Ectodermal cell (in vitro differentiated cells): ENCODE measurements around the gene PCBD1.
A peak's percentile ranks its signal among the peaks of the same experiment; 100 is the strongest.

Experiments
- H3K27ac ChIP-seq: 2 replicates; pipeline ENCODE4 v1.7.0; 2013; ENCODE audit warnings: mild to moderate bottlenecking, low read depth, low read length; ENCODE audit not compliant: insufficient read depth, poor library complexity, severe bottlenecking
- H3K27me3 ChIP-seq: 2 replicates; pipeline ENCODE4 v1.7.0; 2013; ENCODE audit warnings: mild to moderate bottlenecking, low read length; ENCODE audit not compliant: insufficient read depth, control insufficient read depth, poor library complexity, severe bottlenecking
- H3K36me3 ChIP-seq: one replicate; pipeline ENCODE4 v1.7.0; 2013; ENCODE audit warnings: low read length; ENCODE audit not compliant: control insufficient read depth, insufficient read depth
- H3K4me1 ChIP-seq: one replicate; pipeline ENCODE4 v1.7.0; 2013; ENCODE audit warnings: low read length; ENCODE audit not compliant: control insufficient read depth, insufficient read depth
- H3K4me3 ChIP-seq: 2 replicates; pipeline ENCODE4 v1.7.0; 2013; ENCODE audit warnings: low read depth, low read length, control low read depth; ENCODE audit not compliant: insufficient read depth
- H3K9me3 ChIP-seq: 2 replicates; pipeline ENCODE4 v1.7.0; 2013; ENCODE audit warnings: mild to moderate bottlenecking, low read length, moderate library complexity; ENCODE audit not compliant: control insufficient read depth
- WGBS, 2 experiments: methylation state at CpG; one replicate each; pipeline ENCODE4 v1.1.7; 2013; ENCODE audit warnings: missing lambda C conversion rate in 2 of 2; 5-methylcytosine and 5-hydroxymethylcytosine counted together

Gene PCBD1

GRCh38 chr10:70889291-70889690 lies 926 bp upstream of the PCBD1 start:
- Histone ChIP-seq H3K36me3 (no peaks in the 10 kb centered on the region), H3K27ac (no peak overlapping the region), H3K4me1 (peaks cover 4% of the 10 kb centered on the region), H3K27me3 (no peaks in the 10 kb centered on the region), H3K4me3 (no peak overlapping the region), H3K9me3 (no peaks in the 10 kb centered on the region)
- WGBS, 2 experiments: 96 to 98% methylated on average over 3 of the region's 3 CpGs

- peaks cover 4% of the 10 kb centered on the region for H3K4me1 ChIP-seq
- H3K27me3 ChIP-seq: no peaks in the 10 kb centered on the region
- H3K27ac ChIP-seq: no peak overlapping the region
- WGBS, 2 experiments: 54 to 63% methylated on average over 12 of the region's 12 CpGs
- H3K36me3 ChIP-seq: no peaks in the 10 kb centered on the region
- no peaks in the 10 kb centered on the region for H3K9me3 ChIP-seq
- H3K4me3 ChIP-seq: peak overlapping the region; percentile 38
Measured at GRCh38 chr10:70886921-70887665, 1.3 kb downstream of the PCBD1 start.

GRCh38 chr10:70885931-70886903 lies 2.1 kb downstream of the PCBD1 start:
- Histone ChIP-seq H3K4me3 (no peak overlapping the region), H3K36me3 (peaks cover 3% of the 10 kb centered on the region), H3K27me3 (no peaks in the 10 kb centered on the region), H3K27ac (no peak overlapping the region), H3K9me3 (no peaks in the 10 kb centered on the region), H3K4me1 (peaks cover 4% of the 10 kb centered on the region)
- WGBS, 2 experiments: 94 to 95% methylated on average over 18 of the region's 18 CpGs

- WGBS, 2 experiments: 92 to 97% methylated on average over 4 of the region's 4 CpGs
- no peak overlapping the region for H3K27ac ChIP-seq
- no peak overlapping the region for H3K4me3 ChIP-seq
- H3K9me3 ChIP-seq: no peaks in the 10 kb centered on the region
- H3K4me1 ChIP-seq: peaks cover 4% of the 10 kb centered on the region
- no peaks in the 10 kb centered on the region for H3K27me3 ChIP-seq
- H3K36me3 ChIP-seq: peaks cover 3% of the 10 kb centered on the region
Measured at GRCh38 chr10:70885481-70885880, 2.9 kb downstream of the PCBD1 start.

- Histone ChIP-seq H3K4me3 (no peak overlapping the region), H3K9me3 (no peaks in the 10 kb centered on the region)
Measured at GRCh38 chr10:70884741-70885140, 3.6 kb downstream of the PCBD1 start.

GRCh38 chr10:70880077-70880534 lies 8.3 kb downstream of the PCBD1 start:
- 38 to 39% methylated on average over 4 of the region's 4 CpGs for WGBS, 2 experiments
- Histone ChIP-seq H3K27me3 (no peaks in the 10 kb centered on the region), H3K27ac (no peak overlapping the region), H3K36me3 (peaks cover 13% of the 10 kb centered on the region), H3K4me1 (no peaks in the 10 kb centered on the region), H3K9me3 (no peaks in the 10 kb centered on the region), H3K4me3 (no peak overlapping the region)

More at GRCh38 chr10:70884741-70885140, 3.6 kb downstream of the PCBD1 start:
- Histone ChIP-seq H3K27me3 (no peaks in the 10 kb centered on the region), H3K27ac (no peak overlapping the region), H3K36me3 (peaks cover 3% of the 10 kb centered on the region), H3K4me1 (peaks cover 4% of the 10 kb centered on the region)
- WGBS, 2 experiments: 95 to 100% methylated on average over 1 of the region's 1 CpG

- H3K4me3 ChIP-seq: no peak overlapping the region
- WGBS, 2 experiments: 96% methylated on average over 1 of the region's 1 CpG
- H3K4me1 ChIP-seq: no peaks in the 10 kb centered on the region
- no peaks in the 10 kb centered on the region for H3K27me3 ChIP-seq
- peaks cover 16% of the 10 kb centered on the region for H3K36me3 ChIP-seq
- H3K9me3 ChIP-seq: no peaks in the 10 kb centered on the region
- H3K27ac ChIP-seq: no peak overlapping the region
Measured at GRCh38 chr10:70879207-70879606, 9.2 kb downstream of the PCBD1 start.

- Histone ChIP-seq H3K9me3 (no peaks in the 10 kb centered on the region), H3K36me3 (peaks cover 27% of the 10 kb centered on the region), H3K4me1 (no peaks in the 10 kb centered on the region), H3K4me3 (no peak overlapping the region), H3K27ac (no peak overlapping the region), H3K27me3 (no peaks in the 10 kb centered on the region)
- WGBS, 2 experiments: 84 to 86% methylated on average over 7 of the region's 7 CpGs
Measured at GRCh38 chr10:70874061-70874460, 14.3 kb downstream of the PCBD1 start.

- H3K36me3 ChIP-seq: peaks cover 23% of the 10 kb centered on the region
- no peaks in the 10 kb centered on the region for H3K9me3 ChIP-seq
Measured at GRCh38 chr10:70872291-70872690, 16.1 kb downstream of the PCBD1 start.

GRCh38 chr10:70866424-70866823 lies 21.9 kb downstream of the PCBD1 start:
- H3K9me3 ChIP-seq: no peaks in the 10 kb centered on the region
- no peaks in the 10 kb centered on the region for H3K4me1 ChIP-seq
- H3K36me3 ChIP-seq: peaks cover 12% of the 10 kb centered on the region
- H3K4me3 ChIP-seq: no peak overlapping the region
- WGBS, 2 experiments: 92 to 93% methylated on average over 4 of the region's 4 CpGs
- H3K27me3 ChIP-seq: no peaks in the 10 kb centered on the region
- no peak overlapping the region for H3K27ac ChIP-seq

More at GRCh38 chr10:70872291-70872690, 16.1 kb downstream of the PCBD1 start:
- 95% methylated on average over 7 of the region's 7 CpGs for WGBS, 2 experiments
- no peak overlapping the region for H3K27ac ChIP-seq
- no peaks in the 10 kb centered on the region for H3K4me1 ChIP-seq
- H3K27me3 ChIP-seq: no peaks in the 10 kb centered on the region
- no peak overlapping the region for H3K4me3 ChIP-seq
